NCI-H510A treated with DMSO at 0.1 percent for 48 hours (cell line): ENCODE results near the gene DAZ1.
"Not testable (repeated sequence)": the region's sequence is repeated elsewhere in the genome, so short reads cannot be mapped to it uniquely, and the experiment has no call there.

Experiments used
- DNase-seq: peaks from one replicate; lab custom pipeline; 2025; lab: John Stamatoyannopoulos, UW

DAZ1 gene, protein sequence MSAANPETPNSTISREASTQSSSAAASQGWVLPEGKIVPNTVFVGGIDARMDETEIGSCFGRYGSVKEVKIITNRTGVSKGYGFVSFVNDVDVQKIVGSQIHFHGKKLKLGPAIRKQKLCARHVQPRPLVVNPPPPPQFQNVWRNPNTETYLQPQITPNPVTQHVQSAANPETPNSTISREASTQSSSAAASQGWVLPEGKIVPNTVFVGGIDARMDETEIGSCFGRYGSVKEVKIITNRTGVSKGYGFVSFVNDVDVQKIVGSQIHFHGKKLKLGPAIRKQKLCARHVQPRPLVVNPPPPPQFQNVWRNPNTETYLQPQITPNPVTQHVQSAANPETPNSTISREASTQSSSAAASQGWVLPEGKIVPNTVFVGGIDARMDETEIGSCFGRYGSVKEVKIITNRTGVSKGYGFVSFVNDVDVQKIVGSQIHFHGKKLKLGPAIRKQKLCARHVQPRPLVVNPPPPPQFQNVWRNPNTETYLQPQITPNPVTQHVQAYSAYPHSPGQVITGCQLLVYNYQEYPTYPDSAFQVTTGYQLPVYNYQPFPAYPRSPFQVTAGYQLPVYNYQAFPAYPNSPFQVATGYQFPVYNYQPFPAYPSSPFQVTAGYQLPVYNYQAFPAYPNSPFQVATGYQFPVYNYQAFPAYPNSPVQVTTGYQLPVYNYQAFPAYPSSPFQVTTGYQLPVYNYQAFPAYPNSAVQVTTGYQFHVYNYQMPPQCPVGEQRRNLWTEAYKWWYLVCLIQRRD

DNA sequence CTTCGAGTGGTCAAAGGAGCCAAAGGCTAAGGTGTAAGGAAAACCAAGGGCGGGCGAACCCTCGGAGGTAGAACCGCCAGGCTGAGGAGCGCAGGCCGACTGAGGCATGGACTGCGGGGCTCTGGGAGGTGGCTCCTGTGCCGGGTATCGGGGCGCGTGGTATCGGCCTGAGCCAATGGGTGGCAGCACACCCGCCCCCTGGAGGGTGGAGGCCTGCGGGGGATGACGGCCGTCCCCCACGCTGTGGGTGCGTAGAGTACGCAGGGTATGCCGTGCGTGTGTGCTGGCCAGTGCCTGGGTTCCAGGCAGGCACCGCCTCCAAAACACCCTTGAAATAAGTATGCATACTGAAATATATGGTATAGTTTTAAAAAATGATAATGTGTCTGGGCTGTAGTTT is at the start of gene DAZ1:
Gene DAZ1 (minus strand): TSS at position 101 of the 400 bp plus-strand sequence. CDS start 208 bp downstream, outside the sequence.
- DNase-seq, result not testable (repeated sequence)

DNA sequence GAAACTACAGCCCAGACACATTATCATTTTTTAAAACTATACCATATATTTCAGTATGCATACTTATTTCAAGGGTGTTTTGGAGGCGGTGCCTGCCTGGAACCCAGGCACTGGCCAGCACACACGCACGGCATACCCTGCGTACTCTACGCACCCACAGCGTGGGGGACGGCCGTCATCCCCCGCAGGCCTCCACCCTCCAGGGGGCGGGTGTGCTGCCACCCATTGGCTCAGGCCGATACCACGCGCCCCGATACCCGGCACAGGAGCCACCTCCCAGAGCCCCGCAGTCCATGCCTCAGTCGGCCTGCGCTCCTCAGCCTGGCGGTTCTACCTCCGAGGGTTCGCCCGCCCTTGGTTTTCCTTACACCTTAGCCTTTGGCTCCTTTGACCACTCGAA is 20.4 kb upstream of the DAZ1 start, which contains the start of gene DAZ2:
Gene DAZ2 (plus strand): TSS at position 301 of the 400 bp plus-strand sequence. CDS start 208 bp downstream, outside the sequence.
- not testable (repeated sequence) for DNase-seq

DNA sequence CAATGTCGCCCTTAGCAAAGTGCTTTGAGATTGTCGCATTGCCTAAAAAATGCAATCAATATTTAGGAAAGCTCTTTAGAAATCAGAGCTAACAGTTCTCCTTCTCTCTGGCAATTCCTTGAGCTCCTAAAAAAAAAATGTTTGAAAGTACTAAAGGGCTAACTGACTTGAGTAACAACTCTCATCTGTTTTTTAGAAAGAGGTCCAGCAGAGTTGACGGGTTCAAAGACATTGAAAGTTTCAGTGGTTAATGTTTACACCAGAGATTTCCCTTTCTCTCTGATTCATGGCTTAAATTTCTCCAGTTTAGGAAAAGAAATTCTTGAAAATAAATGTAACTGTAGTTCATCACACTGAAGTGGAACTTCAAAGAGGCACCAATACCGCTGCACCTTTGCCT is 11.9 kb upstream of the DAZ1 start:
- not testable (repeated sequence) for DNase-seq

DNA sequence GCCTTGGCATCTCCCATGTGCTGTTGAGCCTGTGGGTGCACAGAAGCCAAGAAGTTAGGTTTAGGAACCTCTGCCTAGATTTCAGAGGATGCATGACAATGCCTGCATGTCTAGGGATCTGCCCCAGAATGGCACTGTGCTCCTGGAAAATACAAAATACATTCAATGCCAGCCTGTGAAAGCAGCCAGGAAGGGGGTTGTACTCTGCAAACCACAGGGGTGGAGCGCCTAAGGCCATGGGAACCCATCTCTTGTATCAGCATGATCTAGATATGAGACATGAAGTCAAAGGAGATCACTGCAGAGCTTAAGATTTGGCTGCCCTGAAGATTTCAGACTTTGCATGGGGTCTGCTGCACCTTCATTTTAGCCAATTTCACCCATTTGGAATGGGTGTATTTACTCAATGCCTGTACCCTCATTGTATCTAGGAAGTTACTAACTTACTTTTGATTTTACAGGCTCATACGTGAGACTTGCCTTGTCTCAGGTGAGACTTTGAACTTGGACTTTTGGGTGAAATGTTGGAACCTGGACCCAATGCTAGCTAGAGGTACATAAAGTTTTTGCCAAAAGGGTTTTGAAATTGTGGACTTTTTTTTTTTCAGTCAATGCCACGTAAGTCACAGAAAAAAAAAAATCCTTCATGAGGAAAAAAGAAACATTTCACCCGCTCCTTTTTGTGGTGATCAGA is 11.1 kb upstream of the DAZ1 start:
- not testable (repeated sequence) for DNase-seq

DNA sequence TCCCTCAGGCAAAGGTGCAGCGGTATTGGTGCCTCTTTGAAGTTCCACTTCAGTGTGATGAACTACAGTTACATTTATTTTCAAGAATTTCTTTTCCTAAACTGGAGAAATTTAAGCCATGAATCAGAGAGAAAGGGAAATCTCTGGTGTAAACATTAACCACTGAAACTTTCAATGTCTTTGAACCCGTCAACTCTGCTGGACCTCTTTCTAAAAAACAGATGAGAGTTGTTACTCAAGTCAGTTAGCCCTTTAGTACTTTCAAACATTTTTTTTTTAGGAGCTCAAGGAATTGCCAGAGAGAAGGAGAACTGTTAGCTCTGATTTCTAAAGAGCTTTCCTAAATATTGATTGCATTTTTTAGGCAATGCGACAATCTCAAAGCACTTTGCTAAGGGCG is 8.6 kb upstream of the DAZ1 start:
- DNase-seq, result not testable (repeated sequence)
